Mucosa of gallbladder (tissue), 1 donor: ENCODE data around the gene RASL11B. TPM values are rescaled to one million over a fixed set of nuclear protein-coding genes. Genes with fewer than 3 reads are reported as not detected.
A peak's percentile ranks its signal among the peaks of the same experiment; 100 is the strongest.
"Not testable (repeated sequence)": the region's sequence is repeated elsewhere in the genome, so short reads cannot be mapped to it uniquely, and the experiment has no call there.

ENCODE experiments used
- DNase-seq: peaks from one replicate; pipeline ENCODE4 v3.0.0-alpha.2; 2020; ENCODE audit warnings: low spot score
- total RNA-seq: library from RNA; stranded (reverse); gene quantifications from one replicate; pipeline ENCODE4 v1.2.1, GENCODE V29; 2021
- donor health status: DM: no; HTN: no; CAD: no.

RASL11B gene
- 2.6 TPM for total RNA-seq

GRCh38 chr4:52861879-52862616 is at the start of gene RASL11B:
TSS of gene RASL11B (plus strand) at chr4:52862317. CDS start at chr4:52862508, 191 bp downstream.
- peak; percentile 84 for DNase-seq

GRCh38 chr4:52813546-52813945 is 48.6 kb upstream of the RASL11B start:
- no peak for DNase-seq

- DNase-seq = no peak
These were observed 39.5 kb upstream of the RASL11B start for GRCh38 chr4:52822583-52822971.

- DNase-seq = no peak
These were observed 39.0 kb upstream of the RASL11B start for GRCh38 chr4:52822972-52823701.

GRCh38 chr4:52823702-52824092 is 38.4 kb upstream of the RASL11B start:
- DNase-seq = no peak

GRCh38 chr4:52824270-52824602 is 37.9 kb upstream of the RASL11B start:
- no peak for DNase-seq

GRCh38 chr4:52824603-52825459 is 37.3 kb upstream of the RASL11B start:
- DNase-seq = peak; percentile 34

- DNase-seq = no peak
These were observed 36.5 kb upstream of the RASL11B start for GRCh38 chr4:52825460-52826090.

- DNase-seq = no peak
These were observed 28.1 kb upstream of the RASL11B start for GRCh38 chr4:52833941-52834525.

GRCh38 chr4:52834641-52835456 is 27.3 kb upstream of the RASL11B start:
- not testable (repeated sequence) for DNase-seq

GRCh38 chr4:52836120-52836519 is 26.0 kb upstream of the RASL11B start:
- DNase-seq = no peak

GRCh38 chr4:52836678-52837077 is 25.4 kb upstream of the RASL11B start:
- no peak for DNase-seq

- no peak for DNase-seq
These were observed 24.2 kb upstream of the RASL11B start for GRCh38 chr4:52837716-52838558.

- no peak for DNase-seq
These were observed 23.2 kb upstream of the RASL11B start for GRCh38 chr4:52838729-52839586.

GRCh38 chr4:52840531-52841370 is 21.4 kb upstream of the RASL11B start:
- DNase-seq = no peak

- no peak for DNase-seq
These were observed 20.2 kb upstream of the RASL11B start for GRCh38 chr4:52841682-52842456.

GRCh38 chr4:52842792-52843191 is 19.3 kb upstream of the RASL11B start:
- DNase-seq = no peak
